Measurements from ENCODE around the gene SLA2.
"Not testable (repeated sequence)": the region's sequence is repeated elsewhere in the genome, so short reads cannot be mapped to it uniquely, and the experiment has no call there.

SLA2 gene

DNA sequence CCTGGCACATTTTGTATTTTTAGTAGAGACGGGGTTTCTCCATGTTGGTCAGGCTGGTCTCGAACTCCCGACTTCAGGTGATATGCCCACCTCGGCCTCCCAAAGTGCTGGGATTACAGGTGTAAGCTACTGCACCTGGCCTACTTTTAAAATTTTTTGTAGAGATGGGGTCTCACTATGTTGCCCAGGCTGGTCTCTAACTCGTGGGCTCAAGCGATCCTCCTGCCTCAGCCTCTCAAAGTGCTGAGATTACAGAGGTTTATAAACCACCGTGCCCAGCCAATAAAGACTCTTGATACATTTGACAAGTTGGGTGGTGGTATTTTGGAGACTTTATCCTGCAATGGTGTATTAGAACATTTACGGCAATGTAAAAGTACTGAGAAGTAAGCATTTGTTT lies 29.5 kb upstream of the SLA2 start:
- H3K27me3 ChIP-seq (ENCODE audit: control insufficient read depth in 2 of 2, insufficient read depth in 2 of 2, low read length in 2 of 2); H3K9me3 ChIP-seq (ENCODE audit: control insufficient read depth in 2 of 2, low read length in 2 of 2); H3K27ac ChIP-seq (ENCODE audit: low read depth in 2 of 2, low read length in 2 of 2); H3K36me3 ChIP-seq (ENCODE audit: control insufficient read depth in 2 of 2, insufficient read depth in 2 of 2, low read length in 2 of 2); H3K9ac ChIP-seq (ENCODE audit: low read depth in 1 of 2, low read length in 2 of 2); H3K4me3 ChIP-seq (ENCODE audit: low read length in 2 of 2); H3K4me1 ChIP-seq (ENCODE audit: control insufficient read depth in 2 of 2, insufficient read depth in 2 of 2, low read length in 2 of 2): not testable (repeated sequence)

DNA sequence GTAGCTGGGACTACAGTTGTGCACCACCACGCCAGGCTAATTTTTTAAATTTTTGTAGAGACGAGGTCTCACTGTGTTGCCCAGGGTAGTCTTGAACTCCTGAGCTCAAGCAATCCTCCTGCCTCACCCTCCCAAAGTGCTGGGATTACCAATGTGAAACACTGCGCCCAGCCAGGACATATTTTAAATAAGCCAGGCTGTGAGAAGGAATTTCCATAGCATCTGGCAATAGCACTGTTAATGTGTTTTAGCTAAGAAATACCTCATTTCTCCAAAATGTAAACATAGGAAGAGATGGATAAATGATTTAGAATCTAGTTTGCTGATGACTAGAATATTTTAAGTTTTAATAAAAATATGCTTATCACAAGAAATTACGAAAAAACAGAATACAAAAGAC lies 27.0 kb upstream of the SLA2 start:
- Histone ChIP-seq H3K4me1 (ENCODE audit: control insufficient read depth in 2 of 2, insufficient read depth in 2 of 2, low read length in 2 of 2) (no peaks in the 10 kb centered on the region), H3K4me3 (ENCODE audit: low read length in 2 of 2) (no peak overlapping the region), H3K9ac (ENCODE audit: low read depth in 1 of 2, low read length in 2 of 2) (no peak overlapping the region), H3K27ac (ENCODE audit: low read depth in 2 of 2, low read length in 2 of 2) (no peak overlapping the region), H3K27me3 (ENCODE audit: control insufficient read depth in 2 of 2, insufficient read depth in 2 of 2, low read length in 2 of 2) (no peaks in the 10 kb centered on the region), H3K9me3 (ENCODE audit: control insufficient read depth in 2 of 2, low read length in 2 of 2) (no peaks in the 10 kb centered on the region), H3K36me3 (ENCODE audit: control insufficient read depth in 2 of 2, insufficient read depth in 2 of 2, low read length in 2 of 2) (peaks cover 0 to 7% of the 10 kb centered on the region in 2 donors)

DNA sequence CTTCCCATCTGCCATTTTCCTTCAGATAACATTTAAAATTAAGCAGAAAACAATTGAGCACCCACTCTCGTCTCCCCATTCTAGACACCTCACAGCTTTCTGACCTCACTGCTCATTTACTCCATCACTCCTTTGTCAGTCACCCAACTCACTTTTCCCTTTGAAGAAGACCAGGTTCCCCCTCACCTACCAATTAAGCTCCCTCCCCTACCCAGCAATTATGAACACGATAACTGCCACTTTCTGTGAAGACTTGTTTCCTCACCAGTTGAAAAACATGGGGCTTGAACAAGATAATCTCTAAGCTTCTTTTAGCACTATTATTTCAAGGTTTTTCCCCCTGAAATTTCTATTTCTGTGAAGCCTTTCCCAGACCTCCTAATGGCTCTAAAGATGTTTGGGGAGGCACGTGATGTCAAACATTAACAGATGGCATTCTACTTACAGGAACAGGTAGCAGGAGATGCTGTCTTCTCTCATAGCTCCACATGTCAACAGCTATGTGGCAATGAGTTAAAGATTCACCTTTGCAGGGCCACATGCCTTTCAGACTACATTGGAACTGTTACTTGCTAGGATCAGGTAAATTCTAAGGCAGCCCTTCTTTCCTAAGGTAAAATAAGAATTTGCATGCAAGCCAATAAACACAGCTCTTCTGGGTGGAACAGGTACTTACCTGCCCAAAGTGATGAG lies 24.8 kb upstream of the SLA2 start:
- H3K9me3 ChIP-seq (ENCODE audit: control insufficient read depth in 2 of 2, low read length in 2 of 2) = no peaks in the 10 kb centered on the region
- no peak overlapping the region for H3K4me3 ChIP-seq (ENCODE audit: low read length in 2 of 2)

DNA sequence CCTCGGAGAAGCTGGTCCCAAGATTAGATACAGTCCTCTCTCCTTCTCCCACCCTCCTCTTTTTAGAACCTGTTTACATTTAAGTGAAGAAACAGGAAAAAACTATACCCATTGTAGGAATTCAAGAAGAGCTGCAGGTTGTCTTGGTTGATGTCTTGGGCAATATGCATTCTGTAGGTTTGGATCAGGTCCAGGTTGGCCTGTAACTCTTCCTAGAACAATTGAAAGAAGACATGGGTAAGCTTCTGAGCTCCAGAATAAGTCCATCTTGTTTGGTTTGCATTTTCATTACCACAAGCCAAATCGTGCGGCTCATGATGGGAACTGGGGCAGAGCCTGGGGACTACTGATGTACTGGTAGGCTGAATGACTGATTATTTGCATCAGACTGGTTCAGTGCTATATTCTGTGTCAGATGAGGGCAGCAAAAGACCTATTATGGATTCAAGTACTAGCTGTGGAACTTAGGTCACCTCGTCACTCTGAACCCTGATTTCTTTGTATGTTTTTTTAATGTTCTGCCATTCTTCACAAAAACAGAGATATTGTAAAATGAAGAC lies 20.3 kb upstream of the SLA2 start:
- Histone ChIP-seq H3K4me3 (ENCODE audit: low read length in 2 of 2) (no peak overlapping the region), H3K27ac (ENCODE audit: low read depth in 2 of 2, low read length in 2 of 2) (no peak overlapping the region), H3K36me3 (ENCODE audit: control insufficient read depth in 2 of 2, insufficient read depth in 2 of 2, low read length in 2 of 2) (peaks cover 13 to 33% of the 10 kb centered on the region in 2 donors)

More for the DNA sequence above, 24.8 kb upstream of the SLA2 start:
- H3K27me3 ChIP-seq (ENCODE audit: control insufficient read depth in 2 of 2, insufficient read depth in 2 of 2, low read length in 2 of 2) = no peaks in the 10 kb centered on the region
- peaks cover 4 to 10% of the 10 kb centered on the region in 2 donors for H3K36me3 ChIP-seq (ENCODE audit: control insufficient read depth in 2 of 2, insufficient read depth in 2 of 2, low read length in 2 of 2)
- no peak overlapping the region for H3K9ac ChIP-seq (ENCODE audit: low read depth in 1 of 2, low read length in 2 of 2)
- H3K27ac ChIP-seq (ENCODE audit: low read depth in 2 of 2, low read length in 2 of 2) = no peak overlapping the region
- H3K4me1 ChIP-seq (ENCODE audit: control insufficient read depth in 2 of 2, insufficient read depth in 2 of 2, low read length in 2 of 2) = no peaks in the 10 kb centered on the region

DNA sequence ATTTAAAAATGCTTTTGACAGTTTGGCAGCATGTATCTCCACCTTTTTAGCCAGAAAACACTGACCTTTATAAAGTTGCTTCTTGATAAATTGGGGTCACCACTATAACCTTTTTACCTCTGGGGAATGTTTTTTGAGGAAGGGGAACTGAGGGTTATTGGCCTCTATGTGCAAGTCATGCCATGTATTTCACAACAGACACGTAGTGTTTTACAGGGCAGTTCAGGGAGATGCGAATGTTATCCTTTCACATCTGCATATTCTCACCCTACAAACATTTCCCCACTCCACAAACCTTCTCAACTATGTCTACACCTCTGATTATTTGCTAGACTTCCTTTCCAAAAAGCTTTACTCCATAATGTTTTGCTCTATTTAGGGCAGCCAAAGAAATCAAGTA lies 17.0 kb upstream of the SLA2 start:
- Histone ChIP-seq H3K9me3 (ENCODE audit: control insufficient read depth in 2 of 2, low read length in 2 of 2) (no peaks in the 10 kb centered on the region), H3K4me3 (ENCODE audit: low read length in 2 of 2) (no peak overlapping the region), H3K9ac (ENCODE audit: low read depth in 1 of 2, low read length in 2 of 2) (no peak overlapping the region), H3K27me3 (ENCODE audit: control insufficient read depth in 2 of 2, insufficient read depth in 2 of 2, low read length in 2 of 2) (no peaks in the 10 kb centered on the region), H3K27ac (ENCODE audit: low read depth in 2 of 2, low read length in 2 of 2) (no peak overlapping the region), H3K4me1 (ENCODE audit: control insufficient read depth in 2 of 2, insufficient read depth in 2 of 2, low read length in 2 of 2) (no peaks in the 10 kb centered on the region), H3K36me3 (ENCODE audit: control insufficient read depth in 2 of 2, insufficient read depth in 2 of 2, low read length in 2 of 2) (peaks cover 13 to 27% of the 10 kb centered on the region in 2 donors)

More for the DNA sequence above, 20.3 kb upstream of the SLA2 start:
- Histone ChIP-seq H3K9ac (ENCODE audit: low read depth in 1 of 2, low read length in 2 of 2) (no peak overlapping the region), H3K4me1 (ENCODE audit: control insufficient read depth in 2 of 2, insufficient read depth in 2 of 2, low read length in 2 of 2) (no peaks in the 10 kb centered on the region), H3K9me3 (ENCODE audit: control insufficient read depth in 2 of 2, low read length in 2 of 2) (no peaks in the 10 kb centered on the region), H3K27me3 (ENCODE audit: control insufficient read depth in 2 of 2, insufficient read depth in 2 of 2, low read length in 2 of 2) (no peaks in the 10 kb centered on the region)

DNA sequence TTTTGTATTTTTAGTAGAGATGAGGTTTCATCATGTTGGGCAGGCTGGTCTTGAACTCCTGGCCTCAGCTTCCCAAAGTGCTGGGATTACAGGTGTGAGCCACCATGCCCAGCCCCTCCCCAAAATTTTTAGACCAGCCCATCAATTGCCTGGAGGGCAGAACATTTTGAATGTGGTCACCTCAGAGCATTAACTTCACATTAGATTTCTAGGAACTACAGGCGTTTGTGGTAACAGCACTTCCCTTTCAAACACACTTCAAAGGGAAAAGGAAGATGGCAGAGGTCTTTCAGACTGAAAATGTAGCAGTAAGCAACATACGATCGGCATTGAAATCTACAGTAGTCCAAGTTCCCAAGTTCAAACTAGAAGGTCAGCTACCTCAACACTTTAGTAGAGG lies 12.3 kb upstream of the SLA2 start:
- Histone ChIP-seq H3K4me3 (ENCODE audit: low read length in 2 of 2) (no peak overlapping the region), H3K27me3 (ENCODE audit: control insufficient read depth in 2 of 2, insufficient read depth in 2 of 2, low read length in 2 of 2) (no peaks in the 10 kb centered on the region), H3K4me1 (ENCODE audit: control insufficient read depth in 2 of 2, insufficient read depth in 2 of 2, low read length in 2 of 2) (no peaks in the 10 kb centered on the region), H3K9me3 (ENCODE audit: control insufficient read depth in 2 of 2, low read length in 2 of 2) (no peaks in the 10 kb centered on the region), H3K27ac (ENCODE audit: low read depth in 2 of 2, low read length in 2 of 2) (no peak overlapping the region), H3K36me3 (ENCODE audit: control insufficient read depth in 2 of 2, insufficient read depth in 2 of 2, low read length in 2 of 2) (peaks cover 1 to 30% of the 10 kb centered on the region in 2 donors), H3K9ac (ENCODE audit: low read depth in 1 of 2, low read length in 2 of 2) (no peak overlapping the region)

DNA sequence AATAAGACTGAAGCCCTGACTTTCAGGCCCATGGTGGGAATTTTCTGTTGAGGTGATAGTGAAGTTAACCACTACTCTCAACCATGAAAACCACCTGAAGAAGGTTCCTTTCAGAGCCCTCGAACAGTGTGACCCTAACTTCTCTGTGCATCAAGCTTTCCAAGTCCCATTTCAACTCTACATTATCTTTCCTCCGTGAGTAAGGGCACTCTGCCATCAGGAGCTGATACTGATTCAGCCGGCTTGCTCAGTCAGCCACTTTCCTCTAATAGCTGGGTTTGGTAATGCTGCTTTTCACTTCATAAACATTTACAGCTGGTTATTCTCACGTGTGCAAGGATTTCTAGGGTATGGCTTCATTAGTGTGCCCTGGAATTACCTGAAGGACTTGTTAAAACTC lies 10.7 kb upstream of the SLA2 start:
- H3K36me3 ChIP-seq (ENCODE audit: control insufficient read depth in 2 of 2, insufficient read depth in 2 of 2, low read length in 2 of 2) = peaks cover 8 to 32% of the 10 kb centered on the region in 2 donors
- no peaks in the 10 kb centered on the region for H3K27me3 ChIP-seq (ENCODE audit: control insufficient read depth in 2 of 2, insufficient read depth in 2 of 2, low read length in 2 of 2)
- no peaks in the 10 kb centered on the region for H3K4me1 ChIP-seq (ENCODE audit: control insufficient read depth in 2 of 2, insufficient read depth in 2 of 2, low read length in 2 of 2)
- no peak overlapping the region for H3K27ac ChIP-seq (ENCODE audit: low read depth in 2 of 2, low read length in 2 of 2)
- H3K4me3 ChIP-seq (ENCODE audit: low read length in 2 of 2) = no peak overlapping the region
- H3K9ac ChIP-seq (ENCODE audit: low read depth in 1 of 2, low read length in 2 of 2) = no peak overlapping the region
- no peaks in the 10 kb centered on the region for H3K9me3 ChIP-seq (ENCODE audit: control insufficient read depth in 2 of 2, low read length in 2 of 2)

DNA sequence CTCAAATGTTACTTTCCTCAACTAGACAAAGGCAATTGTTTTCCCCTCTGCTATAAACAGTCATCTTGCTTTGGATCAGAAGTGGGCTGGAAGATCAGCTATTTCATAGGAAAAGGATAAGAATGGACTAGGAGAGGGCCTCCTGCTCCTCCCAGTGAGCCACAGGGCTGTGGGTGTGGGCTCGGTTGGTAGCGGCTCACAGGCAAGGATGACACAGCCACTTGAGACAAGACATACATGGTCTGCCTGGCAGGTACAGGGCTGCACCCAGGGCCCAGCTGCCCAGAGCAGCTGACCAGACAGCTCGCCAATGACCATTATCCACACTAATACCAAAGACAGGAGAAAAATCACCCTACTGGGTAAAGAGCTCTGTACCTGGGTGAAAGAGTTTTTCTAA lies 9.0 kb upstream of the SLA2 start:
- H3K27me3 ChIP-seq (ENCODE audit: control insufficient read depth in 2 of 2, insufficient read depth in 2 of 2, low read length in 2 of 2) = no peaks in the 10 kb centered on the region
- H3K36me3 ChIP-seq (ENCODE audit: control insufficient read depth in 2 of 2, insufficient read depth in 2 of 2, low read length in 2 of 2) = peaks cover 8 to 28% of the 10 kb centered on the region in 2 donors
- no peak overlapping the region for H3K9ac ChIP-seq (ENCODE audit: low read depth in 1 of 2, low read length in 2 of 2)
- H3K9me3 ChIP-seq (ENCODE audit: control insufficient read depth in 2 of 2, low read length in 2 of 2) = no peaks in the 10 kb centered on the region
- no peak overlapping the region for H3K27ac ChIP-seq (ENCODE audit: low read depth in 2 of 2, low read length in 2 of 2)
- H3K4me3 ChIP-seq (ENCODE audit: low read length in 2 of 2) = no peak overlapping the region
- H3K4me1 ChIP-seq (ENCODE audit: control insufficient read depth in 2 of 2, insufficient read depth in 2 of 2, low read length in 2 of 2) = no peaks in the 10 kb centered on the region

DNA sequence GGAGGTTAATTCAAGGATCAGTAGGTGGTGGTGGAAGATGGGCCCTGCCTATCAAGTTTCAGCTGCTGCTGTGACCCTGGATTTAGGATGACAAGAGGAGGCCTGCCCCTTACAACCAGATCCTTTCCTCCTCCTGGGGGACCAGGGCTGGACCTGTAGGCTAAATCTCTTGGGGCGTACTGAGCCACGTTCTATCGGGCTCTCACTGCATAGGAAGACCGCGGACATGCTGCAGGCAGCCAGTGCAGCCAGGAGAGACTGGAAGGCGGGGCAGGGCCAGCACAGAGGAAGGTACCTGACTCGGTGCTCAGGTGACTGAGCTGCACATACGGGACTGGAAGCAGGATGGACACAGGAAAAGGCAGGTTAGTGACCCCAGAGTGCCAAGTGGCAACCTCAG lies 8.5 kb upstream of the SLA2 start:
- no peak overlapping the region for H3K27ac ChIP-seq (ENCODE audit: low read depth in 2 of 2, low read length in 2 of 2)
- no peak overlapping the region for H3K9ac ChIP-seq (ENCODE audit: low read depth in 1 of 2, low read length in 2 of 2)
- no peak overlapping the region for H3K4me3 ChIP-seq (ENCODE audit: low read length in 2 of 2)
- H3K36me3 ChIP-seq (ENCODE audit: control insufficient read depth in 2 of 2, insufficient read depth in 2 of 2, low read length in 2 of 2) = peaks cover 8 to 28% of the 10 kb centered on the region in 2 donors
- H3K27me3 ChIP-seq (ENCODE audit: control insufficient read depth in 2 of 2, insufficient read depth in 2 of 2, low read length in 2 of 2) = no peaks in the 10 kb centered on the region
- no peaks in the 10 kb centered on the region for H3K9me3 ChIP-seq (ENCODE audit: control insufficient read depth in 2 of 2, low read length in 2 of 2)
- H3K4me1 ChIP-seq (ENCODE audit: control insufficient read depth in 2 of 2, insufficient read depth in 2 of 2, low read length in 2 of 2) = no peaks in the 10 kb centered on the region

DNA sequence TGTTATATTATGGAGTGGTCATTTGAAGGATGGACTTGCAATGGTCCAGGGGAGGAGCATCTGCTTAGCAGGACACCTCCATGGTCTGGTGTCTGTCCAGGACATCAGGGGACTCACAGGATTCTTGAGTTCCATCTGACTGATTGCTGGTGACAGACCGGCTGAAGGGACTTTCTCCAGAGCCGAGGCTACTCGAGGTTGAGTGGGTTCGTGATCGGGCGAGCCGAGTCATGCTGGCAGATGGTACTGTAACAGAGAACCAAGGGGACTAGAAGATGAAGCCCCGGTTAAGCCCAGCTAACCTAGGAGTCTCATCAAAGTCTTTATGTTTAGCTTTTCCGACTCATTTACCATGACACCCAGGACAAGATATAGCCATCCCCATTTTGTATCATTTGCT lies 7.5 kb upstream of the SLA2 start:
- peaks cover 8 to 28% of the 10 kb centered on the region in 2 donors for H3K36me3 ChIP-seq (ENCODE audit: control insufficient read depth in 2 of 2, insufficient read depth in 2 of 2, low read length in 2 of 2)
- no peaks in the 10 kb centered on the region for H3K4me1 ChIP-seq (ENCODE audit: control insufficient read depth in 2 of 2, insufficient read depth in 2 of 2, low read length in 2 of 2)
- no peaks in the 10 kb centered on the region for H3K27me3 ChIP-seq (ENCODE audit: control insufficient read depth in 2 of 2, insufficient read depth in 2 of 2, low read length in 2 of 2)
- H3K9ac ChIP-seq (ENCODE audit: low read depth in 1 of 2, low read length in 2 of 2) = no peak overlapping the region
- no peak overlapping the region for H3K27ac ChIP-seq (ENCODE audit: low read depth in 2 of 2, low read length in 2 of 2)
- no peaks in the 10 kb centered on the region for H3K9me3 ChIP-seq (ENCODE audit: control insufficient read depth in 2 of 2, low read length in 2 of 2)
- no peak overlapping the region for H3K4me3 ChIP-seq (ENCODE audit: low read length in 2 of 2)
